ENCODE results near the gene PCCA. TPM values are rescaled to one million over a fixed set of nuclear protein-coding genes. Genes with fewer than 3 reads are reported as not detected.

PCCA gene
- total and polyA plus RNA-seq, 2 experiments from 2014 or later: 41.9 to 46.6 TPM

DNA sequence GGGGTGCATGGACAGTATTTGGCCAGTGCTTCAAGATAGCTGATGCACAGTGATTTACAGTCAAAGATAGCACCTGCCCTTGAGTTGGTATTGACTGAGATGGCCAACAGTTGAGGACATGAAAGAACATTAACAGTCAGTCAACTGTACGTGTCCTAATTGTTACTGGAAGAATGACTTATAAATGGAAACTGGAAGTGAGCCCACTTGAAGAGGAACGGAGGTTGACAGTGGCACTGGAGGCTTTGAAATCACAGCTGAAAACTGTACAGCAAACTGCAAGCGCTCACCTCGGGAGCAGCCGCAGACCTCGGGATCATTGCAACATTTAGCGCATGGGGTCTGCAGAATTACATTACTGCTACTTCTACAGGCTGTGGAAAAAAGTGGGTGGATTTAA, 422.6 kb downstream of the PCCA start:
- DNase-seq (ENCODE audit: low spot score): no peak
- no peak for ATAC-seq
- Histone ChIP-seq H3K9me2 (ENCODE audit: insufficient read depth) (no peaks in the 10 kb centered on the region), H3K4me1 (ENCODE audit: insufficient read depth) (peaks cover 56% of the 10 kb centered on the region), H3K79me2 (replicated peaks; ENCODE audit: insufficient read depth) (no peaks in the 10 kb centered on the region), H3K27me3 (ENCODE audit: insufficient read depth) (no peaks in the 10 kb centered on the region), H3K4me2 (peak overlapping the region; percentile 27; the same call in 1 of the 2 replicates), H4K20me1 (replicated peaks; ENCODE audit: insufficient read depth) (no peaks in the 10 kb centered on the region), H3F3A (replicated peaks; ENCODE audit: low read depth) (no peaks in the 10 kb centered on the region; the same call in 1 of the 2 replicates), H3K36me3 (ENCODE audit: insufficient read depth) (no peaks in the 10 kb centered on the region), H3K4me3 (no peak overlapping the region), H3K27ac (ENCODE audit: low read depth) (peak overlapping the region; percentile 85), H2AFZ (no peak overlapping the region)
- H3K4me3 Mint-ChIP-seq: no peak overlapping the region
- no peaks in the 10 kb centered on the region; the same call in 1 of the 3 replicates for H3K36me3 Mint-ChIP-seq (ENCODE audit: low read depth)
- no peaks in the 10 kb centered on the region for H3K9me3 Mint-ChIP-seq
- TF ChIP-seq STAT1 (IDR thresholded peaks at IDR 0.05; ENCODE audit: unreplicated experiment): no peak
- no peak for TF ChIP-seq CREB1 (CRISPR knock-in tag; IDR thresholded peaks at IDR 0.05; ENCODE audit: low read depth)
- TF ChIP-seq ZNF331 (CRISPR knock-in tag; IDR thresholded peaks at IDR 0.05; ENCODE audit: low read depth): no peak
- TF ChIP-seq EZH2phosphoT487 (IDR thresholded peaks at IDR 0.05; ENCODE audit: unreplicated experiment): no peak
- TF ChIP-seq, protein P1, sequence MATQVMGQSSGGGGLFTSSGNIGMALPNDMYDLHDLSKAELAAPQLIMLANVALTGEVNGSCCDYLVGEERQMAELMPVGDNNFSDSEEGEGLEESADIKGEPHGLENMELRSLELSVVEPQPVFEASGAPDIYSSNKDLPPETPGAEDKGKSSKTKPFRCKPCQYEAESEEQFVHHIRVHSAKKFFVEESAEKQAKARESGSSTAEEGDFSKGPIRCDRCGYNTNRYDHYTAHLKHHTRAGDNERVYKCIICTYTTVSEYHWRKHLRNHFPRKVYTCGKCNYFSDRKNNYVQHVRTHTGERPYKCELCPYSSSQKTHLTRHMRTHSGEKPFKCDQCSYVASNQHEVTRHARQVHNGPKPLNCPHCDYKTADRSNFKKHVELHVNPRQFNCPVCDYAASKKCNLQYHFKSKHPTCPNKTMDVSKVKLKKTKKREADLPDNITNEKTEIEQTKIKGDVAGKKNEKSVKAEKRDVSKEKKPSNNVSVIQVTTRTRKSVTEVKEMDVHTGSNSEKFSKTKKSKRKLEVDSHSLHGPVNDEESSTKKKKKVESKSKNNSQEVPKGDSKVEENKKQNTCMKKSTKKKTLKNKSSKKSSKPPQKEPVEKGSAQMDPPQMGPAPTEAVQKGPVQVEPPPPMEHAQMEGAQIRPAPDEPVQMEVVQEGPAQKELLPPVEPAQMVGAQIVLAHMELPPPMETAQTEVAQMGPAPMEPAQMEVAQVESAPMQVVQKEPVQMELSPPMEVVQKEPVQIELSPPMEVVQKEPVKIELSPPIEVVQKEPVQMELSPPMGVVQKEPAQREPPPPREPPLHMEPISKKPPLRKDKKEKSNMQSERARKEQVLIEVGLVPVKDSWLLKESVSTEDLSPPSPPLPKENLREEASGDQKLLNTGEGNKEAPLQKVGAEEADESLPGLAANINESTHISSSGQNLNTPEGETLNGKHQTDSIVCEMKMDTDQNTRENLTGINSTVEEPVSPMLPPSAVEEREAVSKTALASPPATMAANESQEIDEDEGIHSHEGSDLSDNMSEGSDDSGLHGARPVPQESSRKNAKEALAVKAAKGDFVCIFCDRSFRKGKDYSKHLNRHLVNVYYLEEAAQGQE (IDR thresholded peaks at IDR 0.05; ENCODE audit: unreplicated experiment): no peak
- no peak for TF ChIP-seq NANOG (IDR thresholded peaks at IDR 0.05; ENCODE audit: borderline replicate concordance)
- TF ChIP-seq ZNF114 (CRISPR knock-in tag; IDR thresholded peaks at IDR 0.05): no peak
- TF ChIP-seq, protein P2, sequence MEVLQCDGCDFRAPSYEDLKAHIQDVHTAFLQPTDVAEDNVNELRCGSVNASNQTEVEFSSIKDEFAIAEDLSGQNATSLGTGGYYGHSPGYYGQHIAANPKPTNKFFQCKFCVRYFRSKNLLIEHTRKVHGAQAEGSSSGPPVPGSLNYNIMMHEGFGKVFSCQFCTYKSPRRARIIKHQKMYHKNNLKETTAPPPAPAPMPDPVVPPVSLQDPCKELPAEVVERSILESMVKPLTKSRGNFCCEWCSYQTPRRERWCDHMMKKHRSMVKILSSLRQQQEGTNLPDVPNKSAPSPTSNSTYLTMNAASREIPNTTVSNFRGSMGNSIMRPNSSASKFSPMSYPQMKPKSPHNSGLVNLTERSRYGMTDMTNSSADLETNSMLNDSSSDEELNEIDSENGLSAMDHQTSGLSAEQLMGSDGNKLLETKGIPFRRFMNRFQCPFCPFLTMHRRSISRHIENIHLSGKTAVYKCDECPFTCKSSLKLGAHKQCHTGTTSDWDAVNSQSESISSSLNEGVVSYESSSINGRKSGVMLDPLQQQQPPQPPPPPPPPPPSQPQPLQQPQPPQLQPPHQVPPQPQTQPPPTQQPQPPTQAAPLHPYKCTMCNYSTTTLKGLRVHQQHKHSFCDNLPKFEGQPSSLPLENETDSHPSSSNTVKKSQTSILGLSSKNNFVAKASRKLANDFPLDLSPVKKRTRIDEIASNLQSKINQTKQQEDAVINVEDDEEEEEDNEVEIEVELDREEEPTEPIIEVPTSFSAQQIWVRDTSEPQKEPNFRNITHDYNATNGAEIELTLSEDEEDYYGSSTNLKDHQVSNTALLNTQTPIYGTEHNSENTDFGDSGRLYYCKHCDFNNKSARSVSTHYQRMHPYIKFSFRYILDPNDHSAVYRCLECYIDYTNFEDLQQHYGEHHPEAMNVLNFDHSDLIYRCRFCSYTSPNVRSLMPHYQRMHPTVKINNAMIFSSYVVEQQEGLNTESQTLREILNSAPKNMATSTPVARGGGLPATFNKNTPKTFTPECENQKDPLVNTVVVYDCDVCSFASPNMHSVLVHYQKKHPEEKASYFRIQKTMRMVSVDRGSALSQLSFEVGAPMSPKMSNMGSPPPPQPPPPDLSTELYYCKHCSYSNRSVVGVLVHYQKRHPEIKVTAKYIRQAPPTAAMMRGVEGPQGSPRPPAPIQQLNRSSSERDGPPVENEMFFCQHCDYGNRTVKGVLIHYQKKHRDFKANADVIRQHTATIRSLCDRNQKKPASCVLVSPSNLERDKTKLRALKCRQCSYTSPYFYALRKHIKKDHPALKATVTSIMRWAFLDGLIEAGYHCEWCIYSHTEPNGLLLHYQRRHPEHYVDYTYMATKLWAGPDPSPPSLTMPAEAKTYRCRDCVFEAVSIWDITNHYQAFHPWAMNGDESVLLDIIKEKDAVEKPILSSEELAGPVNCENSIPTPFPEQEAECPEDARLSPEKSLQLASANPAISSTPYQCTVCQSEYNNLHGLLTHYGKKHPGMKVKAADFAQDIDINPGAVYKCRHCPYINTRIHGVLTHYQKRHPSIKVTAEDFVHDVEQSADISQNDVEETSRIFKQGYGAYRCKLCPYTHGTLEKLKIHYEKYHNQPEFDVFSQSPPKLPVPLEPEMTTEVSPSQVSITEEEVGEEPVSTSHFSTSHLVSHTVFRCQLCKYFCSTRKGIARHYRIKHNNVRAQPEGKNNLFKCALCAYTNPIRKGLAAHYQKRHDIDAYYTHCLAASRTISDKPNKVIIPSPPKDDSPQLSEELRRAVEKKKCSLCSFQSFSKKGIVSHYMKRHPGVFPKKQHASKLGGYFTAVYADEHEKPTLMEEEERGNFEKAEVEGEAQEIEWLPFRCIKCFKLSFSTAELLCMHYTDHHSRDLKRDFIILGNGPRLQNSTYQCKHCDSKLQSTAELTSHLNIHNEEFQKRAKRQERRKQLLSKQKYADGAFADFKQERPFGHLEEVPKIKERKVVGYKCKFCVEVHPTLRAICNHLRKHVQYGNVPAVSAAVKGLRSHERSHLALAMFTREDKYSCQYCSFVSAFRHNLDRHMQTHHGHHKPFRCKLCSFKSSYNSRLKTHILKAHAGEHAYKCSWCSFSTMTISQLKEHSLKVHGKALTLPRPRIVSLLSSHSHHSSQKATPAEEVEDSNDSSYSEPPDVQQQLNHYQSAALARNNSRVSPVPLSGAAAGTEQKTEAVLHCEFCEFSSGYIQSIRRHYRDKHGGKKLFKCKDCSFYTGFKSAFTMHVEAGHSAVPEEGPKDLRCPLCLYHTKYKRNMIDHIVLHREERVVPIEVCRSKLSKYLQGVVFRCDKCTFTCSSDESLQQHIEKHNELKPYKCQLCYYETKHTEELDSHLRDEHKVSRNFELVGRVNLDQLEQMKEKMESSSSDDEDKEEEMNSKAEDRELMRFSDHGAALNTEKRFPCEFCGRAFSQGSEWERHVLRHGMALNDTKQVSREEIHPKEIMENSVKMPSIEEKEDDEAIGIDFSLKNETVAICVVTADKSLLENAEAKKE (CRISPR knock-in tag; IDR thresholded peaks at IDR 0.05): no peak
- H3K27ac Mint-ChIP-seq: peak overlapping the region; percentile 54
- no peaks in the 10 kb centered on the region for H3K27me3 Mint-ChIP-seq (ENCODE audit: insufficient read depth, low read depth, poor library complexity)
- H3K4me1 Mint-ChIP-seq: peaks cover 80% of the 10 kb centered on the region

Data from GM23338 (cell line).